ENCODE data around the gene FBF1. TPM values are rescaled to one million over a fixed set of nuclear protein-coding genes. Genes with fewer than 3 reads are reported as not detected.

Gene FBF1
- polyA plus RNA-seq, 1 donor (not counting 4 experiments of a cell fraction or from before 2014, with no cell fraction given) = 4.3 TPM

DNA sequence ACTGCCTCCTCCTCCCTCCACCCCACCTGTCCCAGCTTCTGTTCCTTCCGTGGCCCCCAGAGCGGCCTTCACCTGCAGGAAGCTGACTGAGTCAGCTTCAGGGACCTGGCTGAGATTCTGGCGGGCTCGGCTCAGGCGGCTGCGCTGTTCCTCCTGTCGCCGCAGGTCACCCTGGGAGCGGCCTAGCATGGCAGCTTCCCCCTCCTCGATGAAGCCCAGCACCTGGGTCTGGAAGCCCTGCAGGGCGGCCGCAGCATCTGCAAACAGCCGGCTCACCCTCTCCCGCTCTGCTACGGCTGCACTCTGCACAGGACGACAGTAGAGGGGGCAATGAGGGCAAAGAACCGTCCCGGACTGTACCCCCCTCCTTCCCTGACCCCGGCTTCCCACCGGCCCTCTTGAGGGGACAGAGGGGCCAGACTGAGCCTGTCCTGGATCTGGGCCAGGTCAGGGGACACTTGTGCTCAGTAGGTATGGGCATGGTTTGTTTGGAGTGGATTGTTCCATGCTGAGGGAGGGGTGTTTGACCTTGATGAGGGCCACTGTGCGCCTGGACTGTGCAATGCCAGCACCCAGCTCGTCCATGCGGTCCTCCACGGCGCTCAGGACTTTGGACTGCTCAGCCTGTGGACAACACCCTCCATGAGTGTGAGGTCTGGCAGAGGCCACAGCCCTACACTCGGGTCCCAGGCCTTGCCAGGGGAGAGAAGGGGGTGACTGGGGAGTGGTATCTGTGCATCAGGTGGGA is 64.5 kb downstream of the FBF1 start:
- no peak for TF ChIP-seq EZH2 (IDR thresholded peaks at IDR 0.05; ENCODE audit: low read length)
- TF ChIP-seq, protein P1, sequence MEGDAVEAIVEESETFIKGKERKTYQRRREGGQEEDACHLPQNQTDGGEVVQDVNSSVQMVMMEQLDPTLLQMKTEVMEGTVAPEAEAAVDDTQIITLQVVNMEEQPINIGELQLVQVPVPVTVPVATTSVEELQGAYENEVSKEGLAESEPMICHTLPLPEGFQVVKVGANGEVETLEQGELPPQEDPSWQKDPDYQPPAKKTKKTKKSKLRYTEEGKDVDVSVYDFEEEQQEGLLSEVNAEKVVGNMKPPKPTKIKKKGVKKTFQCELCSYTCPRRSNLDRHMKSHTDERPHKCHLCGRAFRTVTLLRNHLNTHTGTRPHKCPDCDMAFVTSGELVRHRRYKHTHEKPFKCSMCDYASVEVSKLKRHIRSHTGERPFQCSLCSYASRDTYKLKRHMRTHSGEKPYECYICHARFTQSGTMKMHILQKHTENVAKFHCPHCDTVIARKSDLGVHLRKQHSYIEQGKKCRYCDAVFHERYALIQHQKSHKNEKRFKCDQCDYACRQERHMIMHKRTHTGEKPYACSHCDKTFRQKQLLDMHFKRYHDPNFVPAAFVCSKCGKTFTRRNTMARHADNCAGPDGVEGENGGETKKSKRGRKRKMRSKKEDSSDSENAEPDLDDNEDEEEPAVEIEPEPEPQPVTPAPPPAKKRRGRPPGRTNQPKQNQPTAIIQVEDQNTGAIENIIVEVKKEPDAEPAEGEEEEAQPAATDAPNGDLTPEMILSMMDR (optimal IDR thresholded peaks at IDR 0.05 in 1 of 3, IDR thresholded peaks at IDR 0.05 in 1 of 3, conservative IDR thresholded peaks at IDR 0.05 in 1 of 3; ENCODE audit: extremely low read depth in 1 of 3, insufficient read depth in 2 of 3, low read length in 3 of 3) = peak; percentile 23 to 37 (median 35)
- peak overlapping the region; percentile 83 for H3K9ac ChIP-seq (ENCODE audit: control insufficient read depth, extremely low read depth, insufficient read depth, low read length)
- H3K36me3 ChIP-seq (ENCODE audit: control insufficient read depth in 2 of 2, extremely low read depth in 1 of 2, insufficient read depth in 2 of 2, low read length in 2 of 2) = no peaks in the 10 kb centered on the region
- no peaks in the 10 kb centered on the region for H3K79me2 ChIP-seq (ENCODE audit: control insufficient read depth, insufficient read depth, low read length)
- dilution Hi-C loops (cut with MboI; ENCODE audit: extremely low pct_ligation_motif_present, low sequenced_read_pairs) = no loop called here
- H3K9me3 ChIP-seq (ENCODE audit: control insufficient read depth, low read depth, low read length) = no peaks in the 10 kb centered on the region
- peak overlapping the region; percentile 86 for H3K27ac ChIP-seq (ENCODE audit: control insufficient read depth, insufficient read depth, low read length)
- H3K9me1 ChIP-seq (ENCODE audit: control insufficient read depth, extremely low read depth, insufficient read depth, low read length) = no peaks in the 10 kb centered on the region
- no peaks in the 10 kb centered on the region for H4K20me1 ChIP-seq (ENCODE audit: control insufficient read depth, extremely low read depth, insufficient read depth, low read length)
- FAIRE-seq (no peak), DNase-seq (ENCODE audit: low read depth, low spot score) (peak; percentile 79)
- H2AFZ ChIP-seq (ENCODE audit: control insufficient read depth, low read length) = peak overlapping the region; percentile 6
- peak overlapping the region; percentile 43 to 84 (median 57) for H3K4me3 ChIP-seq (ENCODE audit: control insufficient read depth in 2 of 3, extremely low read depth in 1 of 3, insufficient read depth in 2 of 3, low read depth in 1 of 3, low read length in 3 of 3)
- H3K27me3 ChIP-seq (ENCODE audit: control insufficient read depth, extremely low read depth, insufficient read depth, low read length) = no peaks in the 10 kb centered on the region
- peak overlapping the region; percentile 74 for H3K4me2 ChIP-seq (ENCODE audit: control insufficient read depth, extremely low read depth, insufficient read depth, low read depth, low read length)
- H3K4me1 ChIP-seq (ENCODE audit: control insufficient read depth, extremely low read depth, insufficient read depth, low read length) = peaks cover 41% of the 10 kb centered on the region

DNA sequence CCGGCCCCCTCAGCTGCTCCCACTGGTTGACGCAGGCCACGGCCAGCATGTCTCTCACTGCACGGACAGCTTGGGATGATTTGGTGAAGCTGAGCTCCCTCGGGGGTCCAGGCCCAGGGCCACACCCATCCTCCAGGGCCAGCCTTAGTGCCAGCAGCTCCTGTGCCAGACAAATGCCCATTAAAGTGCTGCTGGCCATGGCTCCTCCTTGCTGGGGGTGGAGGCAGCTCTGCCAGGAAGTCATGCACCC is 65.0 kb downstream of the FBF1 start:
- Histone ChIP-seq H3K79me2 (ENCODE audit: control insufficient read depth, insufficient read depth, low read length) (no peaks in the 10 kb centered on the region), H3K9me1 (ENCODE audit: control insufficient read depth, extremely low read depth, insufficient read depth, low read length) (no peaks in the 10 kb centered on the region), H4K20me1 (ENCODE audit: control insufficient read depth, extremely low read depth, insufficient read depth, low read length) (no peaks in the 10 kb centered on the region), H3K27me3 (ENCODE audit: control insufficient read depth, extremely low read depth, insufficient read depth, low read length) (no peaks in the 10 kb centered on the region), H3K4me2 (ENCODE audit: control insufficient read depth, extremely low read depth, insufficient read depth, low read depth, low read length) (peak overlapping the region; percentile 74), H2AFZ (ENCODE audit: control insufficient read depth, low read length) (peak overlapping the region; percentile 6), H3K36me3 (ENCODE audit: control insufficient read depth in 2 of 2, extremely low read depth in 1 of 2, insufficient read depth in 2 of 2, low read length in 2 of 2) (no peaks in the 10 kb centered on the region), H3K4me3 (ENCODE audit: control insufficient read depth in 2 of 3, extremely low read depth in 1 of 3, insufficient read depth in 2 of 3, low read depth in 1 of 3, low read length in 3 of 3) (peak overlapping the region in 1 of 3 experiments; percentile 24), H3K27ac (ENCODE audit: control insufficient read depth, insufficient read depth, low read length) (peak overlapping the region; percentile 86), H3K4me1 (ENCODE audit: control insufficient read depth, extremely low read depth, insufficient read depth, low read length) (peaks cover 41% of the 10 kb centered on the region), H3K9ac (ENCODE audit: control insufficient read depth, extremely low read depth, insufficient read depth, low read length) (peak overlapping the region; percentile 83), H3K9me3 (ENCODE audit: control insufficient read depth, low read depth, low read length) (no peaks in the 10 kb centered on the region)
- dilution Hi-C loops (cut with MboI; ENCODE audit: extremely low pct_ligation_motif_present, low sequenced_read_pairs) = no loop called here
- DNase-seq (ENCODE audit: low read depth, low spot score) (no peak), FAIRE-seq (peak; percentile 44)
- no peak for TF ChIP-seq EZH2 (IDR thresholded peaks at IDR 0.05; ENCODE audit: low read length)
- TF ChIP-seq, protein P1 (optimal IDR thresholded peaks at IDR 0.05 in 1 of 3, IDR thresholded peaks at IDR 0.05 in 1 of 3, conservative IDR thresholded peaks at IDR 0.05 in 1 of 3; ENCODE audit: extremely low read depth in 1 of 3, insufficient read depth in 2 of 3, low read length in 3 of 3) = no peak

Measured in keratinocyte (primary cell).